NCI-H2196 treated with DMSO at 0.1 percent for 48 hours (cell line): ENCODE data around the gene CDK14.
"Not testable (repeated sequence)": the region's sequence is repeated elsewhere in the genome, so short reads cannot be mapped to it uniquely, and the experiment has no call there.

Source experiments
- DNase-seq: peaks from one replicate; lab custom pipeline; 2025; ENCODE audit not compliant: unreplicated experiment; lab: John Stamatoyannopoulos, UW

CDK14 gene

DNA sequence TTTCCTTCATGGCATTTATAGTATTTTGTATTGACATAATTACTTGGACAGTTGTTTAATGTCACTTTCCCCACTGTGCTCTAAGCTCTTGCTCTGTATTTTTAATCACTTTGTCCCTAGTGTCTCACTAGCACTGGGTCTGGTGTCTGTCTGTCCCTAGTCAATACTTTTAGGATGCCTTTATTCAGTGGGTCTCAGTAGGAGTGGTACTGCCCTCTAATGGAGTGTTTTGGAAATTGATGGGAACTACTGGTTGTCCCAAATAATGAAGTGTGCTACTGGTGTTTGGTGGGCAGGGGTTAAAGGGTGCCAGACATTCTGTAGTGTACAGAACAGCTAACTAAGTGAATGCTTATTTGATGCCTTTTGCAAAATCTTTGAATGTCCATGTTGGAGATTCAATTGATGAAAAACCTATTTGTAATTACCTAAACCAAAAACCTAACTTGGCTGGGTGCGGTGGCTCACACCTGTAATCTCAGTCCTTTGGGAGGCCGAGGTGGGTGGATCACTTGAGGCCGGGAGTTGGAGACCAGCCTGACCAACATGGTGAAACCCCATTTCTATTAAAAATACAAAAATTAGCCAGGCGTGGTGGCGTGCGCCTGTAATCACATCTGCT lies 33.3 kb downstream of the CDK14 start:
- no peak for DNase-seq

DNA sequence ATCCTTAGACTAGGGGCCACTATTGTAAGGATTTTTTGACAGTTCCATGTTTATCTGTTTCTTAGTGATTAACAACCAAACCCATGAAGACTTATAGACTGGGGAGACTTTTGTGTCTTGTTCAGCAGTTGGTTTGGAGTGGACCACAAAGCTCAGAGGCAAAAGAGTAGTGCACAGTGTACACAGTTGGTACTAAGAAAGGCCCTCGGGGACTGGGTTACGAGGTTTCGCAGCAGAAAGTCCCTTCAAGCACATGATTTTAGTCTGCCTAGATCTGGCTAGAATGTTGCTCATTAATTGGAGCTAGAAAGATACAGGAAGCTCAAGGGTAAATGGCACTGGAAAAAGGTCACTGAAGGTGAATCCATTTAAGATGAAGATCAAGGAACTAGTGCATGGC lies 35.4 kb downstream of the CDK14 start:
- no peak for DNase-seq

DNA sequence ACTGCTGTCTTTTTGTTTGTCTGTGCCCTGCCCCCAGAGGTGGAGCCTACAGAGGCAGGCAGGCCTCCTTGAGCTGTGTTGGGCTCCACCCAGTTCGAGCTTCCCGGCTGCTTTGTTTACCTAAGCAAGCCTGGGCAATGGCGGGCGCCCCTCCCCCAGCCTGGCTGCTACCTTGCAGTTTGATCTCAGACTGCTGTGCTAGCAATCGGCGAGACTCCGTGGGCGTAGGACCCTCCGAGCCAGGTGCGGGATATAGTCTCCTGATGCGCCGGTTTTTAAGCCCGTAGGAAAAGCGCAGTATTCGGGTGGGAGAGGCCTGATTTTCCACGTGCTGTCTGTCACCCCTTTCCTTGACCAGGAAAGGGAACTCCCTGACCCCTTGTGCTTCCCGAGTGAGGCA lies 43.6 kb downstream of the CDK14 start:
- not testable (repeated sequence) for DNase-seq

DNA sequence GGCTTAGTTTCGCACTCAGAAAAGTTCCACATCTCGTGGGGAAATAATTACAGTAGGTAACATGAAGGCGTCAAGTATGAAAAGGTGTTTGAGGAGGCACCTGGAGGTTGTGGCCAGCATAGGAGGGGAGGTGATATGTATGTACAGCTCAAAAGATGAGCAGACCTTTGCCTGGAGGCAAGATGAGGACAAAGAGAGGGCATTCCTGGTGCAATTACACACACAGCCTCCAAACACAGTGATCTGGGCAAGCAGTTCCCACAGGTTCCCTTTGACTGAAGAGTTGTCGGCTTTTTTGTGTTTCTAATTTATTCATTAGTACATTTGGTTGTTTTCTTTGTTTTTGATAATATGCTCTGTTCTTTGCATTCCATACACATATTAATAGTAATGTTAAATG lies 46.9 kb downstream of the CDK14 start:
- no peak for DNase-seq

DNA sequence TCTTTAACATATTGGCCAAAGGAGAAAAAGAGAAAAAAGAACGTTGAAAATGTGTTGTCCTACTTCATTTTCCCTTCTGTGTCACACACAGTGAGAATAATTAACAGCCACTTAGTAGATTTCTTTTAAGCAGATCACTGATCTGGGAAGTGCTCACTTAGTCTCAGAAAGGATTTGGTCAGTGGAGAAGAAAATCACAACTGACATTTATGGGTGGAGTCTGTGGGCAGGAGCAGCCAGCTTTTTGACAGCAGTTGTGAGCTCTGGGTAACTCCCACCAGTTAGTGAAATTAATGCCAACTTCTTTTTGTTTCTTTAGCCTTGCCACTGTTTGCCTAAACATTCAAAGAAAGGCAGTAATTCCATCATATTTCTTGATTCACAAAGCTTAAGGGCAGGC lies 49.7 kb downstream of the CDK14 start:
- DNase-seq, result no peak

DNA sequence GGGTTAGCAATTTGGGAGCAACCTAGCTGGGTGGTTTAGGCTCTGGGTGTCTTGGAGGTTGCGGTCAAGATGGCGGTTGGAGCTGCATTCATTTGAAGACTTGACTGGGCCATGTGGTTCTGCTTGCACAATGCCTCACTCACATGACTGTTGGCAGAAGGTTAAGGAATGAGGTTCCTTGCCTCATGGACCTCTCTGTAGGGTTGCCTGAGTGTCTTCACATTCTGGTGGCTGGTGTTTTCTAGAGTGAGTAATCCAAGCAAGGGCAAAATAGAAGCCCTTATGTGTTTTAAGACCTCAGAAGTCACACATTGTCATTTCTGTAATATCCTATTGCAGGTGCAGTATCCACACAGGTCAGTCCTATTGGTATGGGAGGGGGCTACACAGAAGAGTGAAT lies 52.0 kb downstream of the CDK14 start:
- DNase-seq, result no peak

DNA sequence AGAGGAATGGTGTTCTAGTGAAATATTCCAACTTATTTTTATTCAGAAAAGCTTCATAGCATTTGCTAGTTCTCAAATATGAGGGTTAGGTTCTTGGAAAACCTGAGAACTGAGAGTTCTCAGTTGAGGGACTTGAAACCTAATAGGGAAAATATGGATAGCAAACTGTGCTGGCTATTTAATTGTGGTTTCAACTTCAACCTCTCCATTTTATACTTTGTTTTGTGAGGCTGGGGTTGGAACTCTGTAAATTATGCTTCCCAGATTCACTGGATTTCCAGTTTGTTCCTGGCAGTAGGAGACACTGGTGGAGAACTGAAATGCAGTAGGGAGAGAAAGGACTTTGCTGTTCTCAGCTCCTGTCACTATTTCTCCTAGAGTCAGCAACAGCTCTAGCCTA lies 52.7 kb downstream of the CDK14 start:
- DNase-seq, result no peak

DNA sequence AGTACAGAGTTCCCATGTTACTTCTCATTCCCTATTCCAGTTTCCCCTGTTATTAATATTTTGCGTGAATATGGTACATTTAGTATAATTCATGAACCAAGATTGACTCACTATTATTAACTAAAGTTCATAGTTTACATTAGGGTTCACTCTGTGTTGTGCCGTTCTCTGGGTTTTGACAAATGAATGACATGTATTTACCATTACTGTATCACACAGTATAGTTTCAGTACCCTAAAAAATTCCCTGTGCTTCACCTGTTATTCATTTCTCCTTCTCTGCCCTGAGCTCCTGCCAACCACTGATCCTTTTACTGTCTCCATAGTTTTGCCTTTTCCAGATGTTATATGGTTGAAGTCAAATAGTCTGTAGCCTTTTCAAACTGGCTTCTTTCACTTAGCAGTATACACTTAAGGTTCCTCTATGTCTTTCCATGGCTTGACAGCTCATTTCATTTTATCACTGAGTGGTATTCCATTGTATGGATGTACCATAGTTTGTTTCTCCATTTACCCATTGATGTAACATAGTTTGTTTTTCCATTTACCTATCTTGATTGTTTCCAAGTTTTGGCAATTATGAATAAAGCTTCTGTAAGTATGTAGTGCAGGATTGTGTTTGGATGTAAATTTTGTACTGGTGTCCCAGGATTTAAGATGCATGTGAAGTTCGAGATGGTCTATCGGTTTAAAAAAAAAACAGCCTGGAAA lies 58.8 kb downstream of the CDK14 start:
- no peak for DNase-seq

DNA sequence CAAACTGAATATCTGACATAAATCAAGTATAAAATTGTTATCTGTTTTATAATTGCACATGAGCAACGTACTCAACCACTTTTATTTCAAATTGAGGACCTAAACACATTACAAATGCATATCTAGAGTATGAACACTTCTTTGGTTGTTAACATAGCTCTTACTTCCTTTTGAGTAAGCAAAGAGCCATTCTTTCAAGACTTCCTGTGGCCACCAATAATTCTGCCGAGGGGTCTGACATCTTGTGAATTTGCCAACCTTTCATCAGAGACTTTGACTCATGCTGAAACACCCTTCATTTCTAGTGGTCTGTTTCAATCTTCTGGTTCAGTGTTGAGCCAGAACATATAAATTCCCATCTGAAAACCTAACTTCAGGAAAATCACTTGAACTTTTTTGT lies 59.4 kb downstream of the CDK14 start:
- no peak for DNase-seq

DNA sequence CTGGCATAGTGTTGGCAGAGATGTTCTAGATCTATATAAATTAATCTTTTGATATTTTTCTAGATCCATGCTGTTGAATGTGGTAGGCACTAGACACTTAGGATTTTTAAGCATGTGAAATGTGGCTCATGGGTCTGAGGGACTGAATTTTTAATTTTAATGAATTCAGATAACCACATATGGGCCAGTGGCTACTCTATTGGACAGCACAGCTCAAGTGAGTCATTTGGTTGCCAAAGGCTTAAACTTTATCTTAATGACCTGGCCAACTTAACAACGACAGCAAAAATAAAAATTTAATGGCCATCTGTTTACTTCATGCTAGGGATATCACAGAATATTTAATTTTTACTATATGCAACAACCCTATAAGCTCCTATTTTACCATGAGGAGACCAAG lies 61.4 kb downstream of the CDK14 start:
- DNase-seq, result no peak

DNA sequence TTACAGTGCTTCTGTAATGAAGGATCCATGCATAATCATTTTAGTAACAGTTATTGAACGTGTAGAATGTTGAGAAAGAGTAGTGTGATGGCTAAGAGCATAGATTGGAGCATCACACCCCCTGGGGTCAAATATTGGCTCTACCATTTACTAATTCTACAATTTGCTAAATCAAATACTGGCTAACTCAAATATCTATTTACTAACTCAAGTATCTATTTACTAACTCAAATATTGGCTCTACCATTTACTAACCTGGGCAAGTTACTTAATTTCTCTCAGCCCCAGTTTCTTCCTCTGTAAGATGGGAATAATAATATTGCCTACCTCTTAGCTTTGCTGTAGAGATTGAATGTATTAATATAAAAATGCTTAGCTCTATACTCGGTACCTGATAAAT lies 64.0 kb downstream of the CDK14 start:
- DNase-seq, result no peak

DNA sequence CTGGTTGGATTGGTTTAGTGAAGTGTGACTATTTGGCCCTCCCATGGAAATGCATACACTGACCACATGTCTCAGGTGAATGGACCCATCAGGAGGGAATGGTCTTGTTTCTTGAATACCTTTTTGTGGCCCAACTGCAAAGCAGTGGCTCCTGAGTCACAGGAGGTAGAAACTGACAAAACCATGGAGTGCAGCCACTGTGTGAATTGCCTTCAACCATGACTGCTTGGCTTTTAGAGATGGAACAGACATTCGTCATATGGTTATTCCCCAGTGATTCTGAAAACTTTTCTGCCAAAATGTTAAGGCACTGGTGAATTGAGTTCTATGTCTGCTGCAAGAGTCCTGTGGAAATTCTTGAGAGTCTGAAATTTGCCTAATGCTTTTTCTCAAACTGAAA lies 64.7 kb downstream of the CDK14 start:
- no peak for DNase-seq

DNA sequence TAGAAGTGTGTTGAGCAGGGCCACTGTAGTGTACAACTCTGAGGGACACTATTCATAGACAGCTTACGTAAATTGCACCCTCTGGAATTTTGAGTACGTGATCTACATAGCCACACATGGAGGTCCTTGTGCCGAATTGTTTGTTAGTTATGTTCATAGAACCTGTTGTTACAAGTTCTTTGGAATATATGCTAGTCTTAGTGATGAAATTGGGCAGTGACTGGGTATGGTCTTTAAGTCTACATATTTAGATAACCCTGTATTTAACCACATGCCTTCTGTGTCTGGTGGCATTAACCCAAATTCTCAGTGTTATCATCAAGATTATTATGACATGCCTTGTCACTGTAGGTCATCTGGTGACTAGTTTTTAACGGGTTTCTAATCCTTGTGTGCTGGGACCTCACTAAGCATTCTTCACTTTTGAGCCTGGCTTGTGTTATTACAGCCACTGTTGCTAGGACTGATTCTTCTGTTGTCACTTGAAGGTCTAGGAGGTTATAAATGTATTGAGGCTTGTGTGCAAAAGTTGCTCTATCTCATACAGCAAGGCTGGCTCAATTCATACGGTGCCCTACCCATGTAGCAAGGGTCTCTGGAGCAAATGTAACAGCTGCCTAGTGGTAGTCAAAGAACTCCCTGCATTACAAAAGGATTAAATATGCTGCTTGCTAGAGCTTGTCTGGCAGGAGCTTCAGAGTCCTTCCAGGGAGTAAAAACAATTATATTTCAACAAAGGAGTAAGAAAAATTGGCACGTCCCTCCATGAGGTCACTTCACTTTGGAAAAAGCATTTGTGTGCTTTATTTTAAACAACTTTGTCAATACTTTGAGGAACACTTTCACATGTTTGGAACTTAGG lies 65.4 kb downstream of the CDK14 start:
- no peak for DNase-seq

DNA sequence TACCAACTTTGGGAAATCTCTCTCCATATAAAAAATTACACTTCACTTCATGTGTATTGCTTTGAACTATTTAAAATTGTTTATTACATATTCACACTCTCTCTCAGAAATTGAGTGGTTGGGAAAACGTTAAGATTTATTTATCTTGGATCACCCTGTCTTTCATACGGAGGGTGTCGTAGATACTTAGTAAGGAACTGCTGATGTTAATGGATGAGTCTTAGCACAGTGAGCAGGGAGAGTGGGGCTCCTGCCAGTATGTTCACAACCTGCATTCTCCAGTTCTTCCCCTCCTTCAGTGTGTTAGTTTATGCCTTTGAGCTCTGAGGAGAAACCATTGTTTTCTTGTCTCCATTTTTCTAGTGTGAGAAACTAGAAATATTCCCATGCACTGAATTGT lies 67.1 kb downstream of the CDK14 start:
- no peak for DNase-seq

DNA sequence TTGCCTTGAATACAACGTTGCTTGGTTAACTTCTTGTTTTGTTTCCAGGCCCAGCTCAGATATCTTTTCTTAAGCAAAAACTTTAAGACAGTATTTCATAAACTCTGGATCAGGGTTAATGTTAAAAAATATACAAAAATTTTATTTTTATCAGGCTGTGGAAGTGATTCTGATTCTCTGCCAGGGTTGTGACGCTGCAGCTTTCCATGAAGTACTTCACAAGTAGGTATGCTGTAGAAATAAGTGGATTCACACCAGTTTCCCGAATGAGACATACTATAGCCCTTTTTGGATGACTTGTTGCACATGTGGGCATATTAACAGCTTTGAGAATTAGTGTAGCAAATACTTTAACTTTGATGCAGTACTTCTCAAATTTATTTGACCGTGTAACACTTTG lies 70.1 kb downstream of the CDK14 start:
- DNase-seq, result no peak

DNA sequence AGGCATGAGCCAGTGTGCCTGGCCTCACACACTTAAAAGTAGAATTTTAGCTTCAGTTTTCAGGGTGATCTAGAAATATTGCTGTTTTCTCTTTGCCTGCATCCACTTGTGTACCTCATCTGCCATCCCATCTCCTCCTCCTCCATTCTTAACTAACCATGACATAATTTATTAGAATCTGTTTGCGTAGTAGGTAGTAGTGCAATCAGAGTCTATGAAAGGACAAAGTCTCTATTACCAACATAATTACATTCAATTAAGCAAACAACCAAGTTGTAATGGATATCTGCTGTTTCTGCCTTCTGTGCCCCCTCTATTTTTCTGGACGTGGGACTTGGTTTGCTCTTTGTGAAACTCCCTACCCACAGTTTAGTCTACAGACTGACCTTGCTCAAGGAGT lies 72.9 kb downstream of the CDK14 start:
- DNase-seq, result no peak

DNA sequence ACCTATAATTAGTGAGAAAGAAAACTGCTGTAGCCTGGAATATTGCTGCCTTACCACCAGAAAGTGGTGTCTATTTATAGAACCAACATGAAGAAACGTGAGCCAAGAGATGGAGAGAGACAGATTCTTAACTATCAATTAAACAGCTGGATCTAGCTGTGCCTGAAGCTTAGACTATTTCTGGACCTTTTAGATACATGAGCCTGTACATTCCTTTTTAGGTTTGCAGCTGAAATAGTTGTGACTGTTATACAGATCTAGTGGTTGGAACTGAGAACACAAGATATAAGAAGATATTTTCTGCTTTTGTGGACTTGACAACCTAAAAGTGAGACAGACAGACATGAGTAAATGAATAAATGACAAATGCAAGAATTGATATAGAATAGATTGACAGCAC lies 73.4 kb downstream of the CDK14 start:
- no peak for DNase-seq

DNA sequence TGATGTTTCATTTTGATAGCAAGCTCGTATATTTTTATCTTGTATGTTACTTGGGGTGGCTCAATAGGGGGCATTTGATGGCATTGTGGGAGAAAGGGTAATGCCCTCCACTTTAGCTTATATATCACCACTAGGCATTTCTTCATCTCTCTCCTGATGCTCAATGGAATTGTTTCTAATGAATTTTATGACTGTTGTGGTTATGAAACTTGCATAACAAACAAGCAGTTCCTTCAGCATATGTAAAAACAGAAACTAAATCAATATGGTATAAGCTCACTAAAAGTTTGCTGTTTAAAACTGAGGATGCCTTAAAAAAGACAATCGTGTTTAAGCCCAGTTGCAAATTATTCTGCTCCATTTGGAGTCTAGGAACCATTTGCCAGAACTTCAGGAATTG lies 75.5 kb downstream of the CDK14 start:
- DNase-seq, result no peak

DNA sequence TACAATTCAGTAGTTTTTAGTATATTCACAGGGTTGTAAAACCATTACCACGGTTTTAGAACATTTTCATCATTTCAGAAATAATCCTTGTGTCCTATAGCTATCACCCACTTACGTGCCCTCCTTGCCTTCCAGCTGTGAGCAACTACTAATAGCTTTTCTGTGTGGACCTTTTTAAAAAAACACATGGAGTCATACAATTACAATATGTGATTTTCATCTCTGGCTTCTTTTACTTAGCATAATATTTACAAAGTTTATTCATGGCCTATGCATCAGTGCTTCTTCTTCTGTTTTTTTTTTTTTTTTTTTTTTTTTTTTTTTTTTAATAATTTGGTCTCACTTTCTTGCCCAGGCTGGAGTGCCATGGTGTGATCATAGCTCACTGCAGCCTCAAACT lies 76.1 kb downstream of the CDK14 start:
- no peak for DNase-seq

DNA sequence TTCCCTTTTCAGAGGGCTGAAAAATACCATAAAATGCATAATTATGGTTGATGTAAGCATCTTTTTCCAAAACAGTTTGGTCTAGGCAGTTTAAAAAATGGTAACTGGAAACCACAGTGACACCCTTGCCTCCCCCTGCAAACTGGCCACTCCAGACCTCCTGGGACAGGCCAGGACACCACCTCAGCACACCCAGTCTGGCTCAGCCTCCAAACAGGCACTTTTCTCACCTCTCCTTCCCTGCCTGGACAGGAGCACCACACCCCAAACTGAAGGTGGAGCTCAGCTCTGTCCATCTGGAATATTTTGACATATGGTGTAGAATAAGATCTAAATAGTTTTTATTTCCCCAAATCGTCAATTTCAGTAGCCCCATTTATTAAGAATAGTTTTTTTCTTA lies 78.5 kb downstream of the CDK14 start:
- no peak for DNase-seq

DNA sequence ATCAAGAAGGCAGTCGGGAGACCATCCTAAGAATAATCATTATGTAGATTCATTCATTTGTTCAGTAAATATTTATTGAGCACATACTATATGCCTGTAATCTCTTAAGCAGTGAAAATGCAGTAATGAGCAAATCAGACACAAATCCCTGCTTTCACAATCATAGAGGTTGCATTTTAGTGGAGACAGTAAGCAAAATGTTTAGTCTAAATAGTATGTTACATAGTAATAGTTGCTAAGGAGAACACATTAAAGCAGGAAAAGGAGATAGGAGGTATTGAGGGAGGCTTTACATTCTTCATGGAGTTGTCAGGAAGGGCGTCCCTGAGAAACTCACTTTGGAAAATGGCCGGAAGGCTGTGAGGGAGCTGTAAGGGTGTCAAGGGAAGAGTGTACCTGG lies 79.9 kb downstream of the CDK14 start:
- no peak for DNase-seq
